ENCODE results near the gene OR2Y1.
A peak's percentile ranks its signal among the peaks of the same experiment; 100 is the strongest.

OR2Y1 gene

DNA sequence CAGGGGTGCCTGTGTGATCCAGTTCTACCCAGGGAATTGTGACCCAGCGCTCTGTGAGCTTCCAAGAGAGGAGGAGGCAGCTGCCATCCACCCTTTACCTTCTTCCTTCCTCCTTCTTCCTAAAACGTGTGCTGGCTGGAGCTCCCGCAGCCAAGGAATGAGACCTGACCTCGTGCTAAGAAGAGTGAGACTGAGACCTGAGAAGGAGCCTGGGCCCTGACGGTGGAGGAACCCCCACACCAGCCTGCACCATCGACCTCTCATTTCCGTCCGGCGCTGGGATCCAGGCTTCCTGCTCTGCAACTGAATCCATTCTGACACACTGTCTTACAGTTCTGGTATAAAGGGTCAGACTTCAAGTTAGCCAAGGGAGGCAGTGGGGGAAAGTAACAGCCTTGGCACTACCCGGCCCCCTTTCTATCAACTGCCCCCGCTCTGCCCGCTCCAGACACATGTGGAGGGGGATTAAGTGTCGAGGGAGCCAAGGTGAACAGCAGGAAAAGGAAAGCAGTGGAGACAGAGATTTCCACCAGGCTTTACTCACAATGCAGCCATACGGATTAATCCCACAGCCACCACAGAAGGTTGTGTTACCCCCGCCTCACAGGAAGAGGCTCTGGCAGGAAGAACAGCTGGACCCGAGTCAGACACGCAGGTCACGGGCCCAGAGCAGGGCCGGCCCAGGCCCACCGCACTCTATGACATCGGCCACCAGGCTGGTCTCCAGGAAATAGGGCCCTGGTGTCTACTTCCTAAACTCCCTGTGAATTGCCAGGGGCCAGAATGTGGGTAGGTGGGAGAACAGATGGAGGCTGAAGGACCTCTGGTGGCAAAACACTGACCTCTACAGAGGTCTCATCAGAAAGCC lies 46.9 kb upstream of the OR2Y1 start:
- no peak overlapping the region for H4K8ac ChIP-seq (ENCODE audit: low read depth, low read length)
- H4K91ac ChIP-seq (ENCODE audit: low read depth, low read length, poor library complexity) = peak overlapping the region; percentile 65
- H2AFZ ChIP-seq (ENCODE audit: low read length) = peak overlapping the region; percentile 84
- peaks cover 1% of the 10 kb centered on the region for H3K79me1 ChIP-seq (ENCODE audit: low read depth, low read length)
- no peak for DNase-seq (ENCODE audit: low spot score)
- H3K9me3 ChIP-seq (replicated peaks in 1 of 2; ENCODE audit: control insufficient read depth in 2 of 2, insufficient read depth in 1 of 2, low read depth in 1 of 2, low read length in 2 of 2) = no peaks in the 10 kb centered on the region
- no peak overlapping the region for H3K9ac ChIP-seq (ENCODE audit: low read depth, low read length, poor library complexity)
- peak overlapping the region; percentile 64 for H3K27ac ChIP-seq (replicated peaks; ENCODE audit: low read length)
- no CpG with 5 or more reads among the region's 21 CpGs for WGBS, 2 donors (ENCODE audit: extremely low coverage in 2 of 2, insufficient read length in 2 of 2, insufficient replicate concordance in 1 of 2)
- H3K4ac ChIP-seq (ENCODE audit: low read length) = no peak overlapping the region
- no peak overlapping the region for H2AK5ac ChIP-seq (ENCODE audit: low read depth, low read length)
- H3K4me2 ChIP-seq (ENCODE audit: insufficient read depth, low read length, poor library complexity, severe bottlenecking) = no peak overlapping the region
- H3K36me3 ChIP-seq (replicated peaks in 1 of 2; ENCODE audit: control insufficient read depth in 2 of 2, insufficient read depth in 2 of 2, low read length in 2 of 2) = peaks cover 10 to 30% of the 10 kb centered on the region in 2 donors
- no peak overlapping the region for H3K14ac ChIP-seq (ENCODE audit: low read length)
- H3K23ac ChIP-seq (ENCODE audit: low read depth, low read length, poor library complexity) = peak overlapping the region; percentile 3
- no peak overlapping the region for H2BK15ac ChIP-seq (ENCODE audit: low read length)
- H2BK120ac ChIP-seq (ENCODE audit: low read depth, low read length) = no peak overlapping the region
- no peak overlapping the region for H2BK12ac ChIP-seq (ENCODE audit: low read length)
- H2BK5ac ChIP-seq (ENCODE audit: low read length) = peak overlapping the region; percentile 30
- no peaks in the 10 kb centered on the region for H3K27me3 ChIP-seq (ENCODE audit: control insufficient read depth in 3 of 3, insufficient read depth in 3 of 3, low read depth in 1 of 3, low read length in 3 of 3)
- H3K18ac ChIP-seq (ENCODE audit: low read length) = peak overlapping the region; percentile 21
- H3K4me3 ChIP-seq (ENCODE audit: low read length in 2 of 2) = no peak overlapping the region
- peaks cover 22 to 24% of the 10 kb centered on the region in 2 donors for H3K4me1 ChIP-seq (ENCODE audit: control insufficient read depth in 2 of 2, insufficient read depth in 1 of 2, low read depth in 1 of 2, low read length in 2 of 2)

DNA sequence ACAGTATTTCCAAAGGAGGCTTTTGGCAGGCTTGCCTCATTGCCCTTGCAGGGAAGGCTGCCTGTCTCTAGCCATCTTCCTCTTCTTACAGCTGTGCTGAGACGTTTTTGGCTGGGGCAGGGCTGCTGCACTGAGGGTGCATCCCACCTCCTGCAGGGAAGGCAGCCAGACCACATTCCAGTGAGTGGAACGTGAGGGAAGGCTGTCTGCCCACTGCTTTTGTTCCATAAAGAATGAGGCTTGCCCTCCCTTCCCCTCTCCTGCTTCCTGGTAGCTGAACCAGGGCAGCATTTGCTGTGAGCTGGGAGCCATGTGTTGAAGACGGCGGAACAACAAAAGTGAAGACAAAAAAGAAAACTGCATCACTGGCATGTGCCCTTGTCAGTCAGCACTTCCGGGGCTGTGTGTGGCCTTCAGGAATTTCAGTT lies 46.0 kb upstream of the OR2Y1 start:
- no peak overlapping the region for H2BK15ac ChIP-seq (ENCODE audit: low read length)
- H3K14ac ChIP-seq (ENCODE audit: low read length) = no peak overlapping the region
- no peak overlapping the region for H2BK120ac ChIP-seq (ENCODE audit: low read depth, low read length)
- H3K9me3 ChIP-seq (replicated peaks in 1 of 2; ENCODE audit: control insufficient read depth in 2 of 2, insufficient read depth in 1 of 2, low read depth in 1 of 2, low read length in 2 of 2) = no peaks in the 10 kb centered on the region
- H3K18ac ChIP-seq (ENCODE audit: low read length) = no peak overlapping the region
- WGBS, 2 donors (ENCODE audit: extremely low coverage in 2 of 2, insufficient read length in 2 of 2, insufficient replicate concordance in 1 of 2) = no CpG with 5 or more reads among the region's 5 CpGs
- H3K9ac ChIP-seq (ENCODE audit: low read depth, low read length, poor library complexity) = no peak overlapping the region
- peaks cover 22 to 24% of the 10 kb centered on the region in 2 donors for H3K4me1 ChIP-seq (ENCODE audit: control insufficient read depth in 2 of 2, insufficient read depth in 1 of 2, low read depth in 1 of 2, low read length in 2 of 2)
- peak; percentile 62 for DNase-seq (ENCODE audit: low spot score)
- H2AFZ ChIP-seq (ENCODE audit: low read length) = peak overlapping the region; percentile 84
- H2BK5ac ChIP-seq (ENCODE audit: low read length) = peak overlapping the region; percentile 30
- peak overlapping the region; percentile 64 for H3K27ac ChIP-seq (replicated peaks; ENCODE audit: low read length)
- no peak overlapping the region for H4K91ac ChIP-seq (ENCODE audit: low read depth, low read length, poor library complexity)
- H3K4ac ChIP-seq (ENCODE audit: low read length) = no peak overlapping the region
- H2AK5ac ChIP-seq (ENCODE audit: low read depth, low read length) = peak overlapping the region; percentile 1
- H4K8ac ChIP-seq (ENCODE audit: low read depth, low read length) = no peak overlapping the region
- no peaks in the 10 kb centered on the region for H3K27me3 ChIP-seq (ENCODE audit: control insufficient read depth in 3 of 3, insufficient read depth in 3 of 3, low read depth in 1 of 3, low read length in 3 of 3)
- H3K4me2 ChIP-seq (ENCODE audit: insufficient read depth, low read length, poor library complexity, severe bottlenecking) = no peak overlapping the region
- H3K79me1 ChIP-seq (ENCODE audit: low read depth, low read length) = no peaks in the 10 kb centered on the region
- H3K4me3 ChIP-seq (ENCODE audit: low read length in 2 of 2) = peak overlapping the region in 1 of 2 donors; percentile 23
- peaks cover 6 to 21% of the 10 kb centered on the region in 2 donors for H3K36me3 ChIP-seq (replicated peaks in 1 of 2; ENCODE audit: control insufficient read depth in 2 of 2, insufficient read depth in 2 of 2, low read length in 2 of 2)
- H2BK12ac ChIP-seq (ENCODE audit: low read length) = no peak overlapping the region
- H3K23ac ChIP-seq (ENCODE audit: low read depth, low read length, poor library complexity) = no peak overlapping the region

DNA sequence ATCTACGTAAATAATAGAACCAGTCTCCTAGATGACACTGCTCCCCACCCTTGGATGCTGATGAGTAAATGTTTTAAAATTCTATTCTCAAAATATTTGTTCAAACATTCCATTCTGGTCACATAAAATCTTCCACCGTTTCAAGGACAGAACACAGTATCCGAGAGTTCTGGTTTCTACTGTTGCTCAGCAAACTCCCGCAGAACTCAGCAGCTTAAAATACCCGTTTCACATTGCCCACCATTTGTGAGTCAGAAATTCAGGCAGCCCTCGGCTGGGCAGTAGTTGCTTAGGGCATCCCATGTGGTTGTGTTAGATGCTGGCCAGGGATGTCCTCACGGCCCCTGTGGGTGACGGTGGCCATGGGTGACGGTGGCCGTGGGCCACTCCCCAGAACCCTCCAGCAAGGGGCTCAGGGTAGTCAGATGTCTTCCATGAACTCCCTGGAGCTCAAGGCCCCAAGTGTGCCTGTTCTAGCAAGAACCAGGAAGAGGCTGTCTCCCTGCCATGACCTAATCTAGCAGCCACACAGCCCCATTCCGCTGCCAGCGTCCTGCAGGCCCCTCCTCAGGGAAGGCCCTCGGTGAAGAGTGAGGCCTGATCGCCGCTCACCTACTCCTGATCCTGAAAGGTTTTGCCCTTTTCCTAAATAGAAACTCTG lies 45.4 kb upstream of the OR2Y1 start:
- Histone ChIP-seq H3K4me1 (ENCODE audit: control insufficient read depth in 2 of 2, insufficient read depth in 1 of 2, low read depth in 1 of 2, low read length in 2 of 2) (peaks cover 22 to 24% of the 10 kb centered on the region in 2 donors), H3K14ac (ENCODE audit: low read length) (no peak overlapping the region), H4K8ac (ENCODE audit: low read depth, low read length) (no peak overlapping the region), H3K36me3 (replicated peaks in 1 of 2; ENCODE audit: control insufficient read depth in 2 of 2, insufficient read depth in 2 of 2, low read length in 2 of 2) (peaks cover 4 to 15% of the 10 kb centered on the region in 2 donors), H3K27me3 (ENCODE audit: control insufficient read depth in 3 of 3, insufficient read depth in 3 of 3, low read depth in 1 of 3, low read length in 3 of 3) (no peaks in the 10 kb centered on the region), H3K9ac (ENCODE audit: low read depth, low read length, poor library complexity) (no peak overlapping the region), H2BK15ac (ENCODE audit: low read length) (no peak overlapping the region), H3K79me1 (ENCODE audit: low read depth, low read length) (no peaks in the 10 kb centered on the region), H2BK120ac (ENCODE audit: low read depth, low read length) (no peak overlapping the region), H2BK12ac (ENCODE audit: low read length) (no peak overlapping the region), H3K18ac (ENCODE audit: low read length) (peak overlapping the region; percentile 20), H3K4me3 (ENCODE audit: low read length in 2 of 2) (no peak overlapping the region), H2AFZ (ENCODE audit: low read length) (peak overlapping the region; percentile 84), H3K4ac (ENCODE audit: low read length) (no peak overlapping the region), H3K23ac (ENCODE audit: low read depth, low read length, poor library complexity) (peak overlapping the region; percentile 3), H3K9me3 (replicated peaks in 1 of 2; ENCODE audit: control insufficient read depth in 2 of 2, insufficient read depth in 1 of 2, low read depth in 1 of 2, low read length in 2 of 2) (no peaks in the 10 kb centered on the region), H4K91ac (ENCODE audit: low read depth, low read length, poor library complexity) (no peak overlapping the region), H2AK5ac (ENCODE audit: low read depth, low read length) (peak overlapping the region; percentile 43), H3K27ac (replicated peaks; ENCODE audit: low read length) (peak overlapping the region; percentile 64), H3K4me2 (ENCODE audit: insufficient read depth, low read length, poor library complexity, severe bottlenecking) (no peak overlapping the region), H2BK5ac (ENCODE audit: low read length) (no peak overlapping the region)
- no peak for DNase-seq (ENCODE audit: low spot score)
- no CpG with 5 or more reads among the region's 15 CpGs for WGBS, 2 donors (ENCODE audit: extremely low coverage in 2 of 2, insufficient read length in 2 of 2, insufficient replicate concordance in 1 of 2)

DNA sequence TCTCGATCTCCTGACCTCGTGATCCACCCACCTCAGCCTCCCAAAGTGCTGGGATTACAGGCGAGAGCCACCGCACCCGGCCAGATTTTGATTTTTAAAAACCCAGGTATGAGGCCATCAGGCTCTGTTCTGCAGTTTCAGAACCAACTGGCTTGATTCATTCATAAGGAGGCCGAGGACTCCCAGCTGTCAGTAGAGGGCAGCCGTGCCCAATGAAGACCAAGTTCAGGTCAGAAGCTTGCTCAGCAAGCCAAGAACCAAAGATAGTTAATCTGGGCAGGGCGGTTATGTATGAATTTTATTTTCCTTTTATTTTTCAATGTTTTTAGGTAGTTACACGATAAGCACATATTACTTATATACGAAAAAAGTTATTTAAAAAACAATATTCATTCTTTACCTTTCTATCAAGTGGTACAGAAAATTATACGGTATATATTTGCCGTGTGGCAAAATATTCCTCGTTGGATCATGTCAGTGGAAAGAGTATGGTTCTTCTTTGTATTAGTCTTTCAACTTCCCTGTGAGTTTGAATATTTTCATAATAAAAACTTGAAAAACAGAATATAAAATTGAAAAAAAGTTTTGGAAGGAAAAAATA lies 44.7 kb upstream of the OR2Y1 start:
- Histone ChIP-seq H3K27ac (replicated peaks; ENCODE audit: low read length) (no peak overlapping the region), H3K4me3 (ENCODE audit: low read length in 2 of 2) (no peak overlapping the region)
- no peak for DNase-seq (ENCODE audit: low spot score)

More for the DNA sequence above, 44.7 kb upstream of the OR2Y1 start:
- H3K9me3 ChIP-seq (replicated peaks in 1 of 2; ENCODE audit: control insufficient read depth in 2 of 2, insufficient read depth in 1 of 2, low read depth in 1 of 2, low read length in 2 of 2) = no peaks in the 10 kb centered on the region
- no peak overlapping the region for H3K4ac ChIP-seq (ENCODE audit: low read length)
- no peak overlapping the region for H4K91ac ChIP-seq (ENCODE audit: low read depth, low read length, poor library complexity)
- no CpG with 5 or more reads among the region's 13 CpGs for WGBS, 2 donors (ENCODE audit: extremely low coverage in 2 of 2, insufficient read length in 2 of 2, insufficient replicate concordance in 1 of 2)
- peaks cover 22 to 24% of the 10 kb centered on the region in 2 donors for H3K4me1 ChIP-seq (ENCODE audit: control insufficient read depth in 2 of 2, insufficient read depth in 1 of 2, low read depth in 1 of 2, low read length in 2 of 2)
- H3K23ac ChIP-seq (ENCODE audit: low read depth, low read length, poor library complexity) = no peak overlapping the region
- H3K79me1 ChIP-seq (ENCODE audit: low read depth, low read length) = no peaks in the 10 kb centered on the region
- H2BK5ac ChIP-seq (ENCODE audit: low read length) = no peak overlapping the region
- H3K27me3 ChIP-seq (ENCODE audit: control insufficient read depth in 3 of 3, insufficient read depth in 3 of 3, low read depth in 1 of 3, low read length in 3 of 3) = no peaks in the 10 kb centered on the region
- H3K4me2 ChIP-seq (ENCODE audit: insufficient read depth, low read length, poor library complexity, severe bottlenecking) = no peak overlapping the region
- H2AK5ac ChIP-seq (ENCODE audit: low read depth, low read length) = no peak overlapping the region
- H2BK15ac ChIP-seq (ENCODE audit: low read length) = no peak overlapping the region
- no peak overlapping the region for H3K14ac ChIP-seq (ENCODE audit: low read length)
- H2AFZ ChIP-seq (ENCODE audit: low read length) = no peak overlapping the region
- no peak overlapping the region for H2BK12ac ChIP-seq (ENCODE audit: low read length)
- H3K36me3 ChIP-seq (replicated peaks in 1 of 2; ENCODE audit: control insufficient read depth in 2 of 2, insufficient read depth in 2 of 2, low read length in 2 of 2) = peaks cover 0 to 9% of the 10 kb centered on the region in 2 donors
- H3K9ac ChIP-seq (ENCODE audit: low read depth, low read length, poor library complexity) = no peak overlapping the region
- H3K18ac ChIP-seq (ENCODE audit: low read length) = no peak overlapping the region
- H4K8ac ChIP-seq (ENCODE audit: low read depth, low read length) = no peak overlapping the region
- H2BK120ac ChIP-seq (ENCODE audit: low read depth, low read length) = no peak overlapping the region
